ENCODE measurements around the gene COL4A5. TPM values are rescaled to one million over a fixed set of nuclear protein-coding genes. Genes with fewer than 3 reads are reported as not detected.
A peak's percentile ranks its signal among the peaks of the same experiment; 100 is the strongest.

The COL4A5 gene
- total and polyA plus RNA-seq, 2 of the 13 experiments (the other 11 are each of a cell fraction or from before 2014, with no cell fraction given): 39.5 to 45.5 TPM

DNA sequence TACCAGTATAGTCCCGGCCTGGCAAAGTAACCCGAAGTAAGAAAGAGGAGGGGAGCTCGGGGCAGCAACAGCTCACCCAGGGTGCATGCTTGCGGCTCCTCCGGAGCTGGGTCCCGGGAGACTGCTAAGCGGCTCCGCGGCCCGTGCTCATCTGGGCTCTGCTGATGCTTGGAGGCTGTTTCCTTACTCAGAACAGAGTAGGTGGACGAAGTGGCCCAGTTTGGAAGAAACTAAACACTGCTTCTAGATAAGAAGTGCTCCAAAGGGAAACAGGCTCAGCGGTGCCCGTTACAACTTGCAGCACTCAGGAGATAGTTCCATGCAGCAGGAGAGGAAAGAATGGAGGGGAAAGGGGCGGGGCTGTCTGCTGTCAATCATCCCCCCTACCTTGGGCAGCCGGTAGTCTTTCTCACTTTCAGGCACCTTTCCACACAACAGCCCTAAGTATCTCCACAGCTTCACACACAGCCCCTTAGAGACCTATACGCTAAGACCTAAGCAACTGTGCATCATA, 1.5 kb upstream of the COL4A5 start, which contains the start of gene COL4A6:
Gene COL4A6 (minus strand): TSS at position 313 of the 514 bp plus-strand sequence. CDS start 226 bp downstream, at position 87.
- DNase-seq (ENCODE audit: low spot score) (peak; percentile 23), FAIRE-seq (no peak), ATAC-seq (peak; percentile 85)
- no TSS peak for BruUV-seq (replicated peaks)
- Histone ChIP-seq H3K79me2 (ENCODE audit: insufficient read depth, low read length) (peaks cover 17% of the 10 kb centered on the region), H3K4me1 (ENCODE audit: insufficient read depth, low read length) (peaks cover 16% of the 10 kb centered on the region; the same call in 1 of the 2 replicates), H4K20me1 (ENCODE audit: insufficient read depth, low read length) (no peaks in the 10 kb centered on the region), H2AFZ (ENCODE audit: low read length) (peak within 1 kb of the TSS; percentile 83), H3K27me3 (ENCODE audit: control insufficient read depth in 1 of 2, insufficient read depth in 2 of 2, low read length in 2 of 2) (no peaks in the 10 kb centered on the region; a peak in 1 of 5 replicates), H3K36me3 (replicated peaks in 1 of 2; ENCODE audit: control insufficient read depth in 1 of 2, insufficient read depth in 2 of 2, low read length in 2 of 2) (no peaks in the 10 kb centered on the region), H3K9ac (ENCODE audit: insufficient read depth, low read depth, low read length) (peak within 1 kb of the TSS; percentile 47), H3K4me3 (replicated peaks in 1 of 3; ENCODE audit: insufficient read depth in 1 of 3, low read depth in 2 of 3, low read length in 3 of 3) (peak within 1 kb of the TSS; percentile 69 to 77 (median 72)), H3K4me2 (ENCODE audit: low read depth, low read length) (peak within 1 kb of the TSS; percentile 92), H3K27ac (ENCODE audit: extremely low read length, insufficient read depth, low read length) (no peak within 1 kb of the TSS), H3K9me3 (ENCODE audit: low read length) (no peaks in the 10 kb centered on the region)
- 33% methylated on average over 1 of the region's 16 CpGs for WGBS (ENCODE audit: low lambda C conversion rate)
- intact Hi-C loops (cut with micrococcal nuclease; ENCODE audit: unreplicated experiment) (loop anchor here (5.0 to 10.0 kb wide), 4 partner anchors 79 to 193 kb away; no protein-coding TSS in a partner anchor), in situ Hi-C loops (cut with HindIII; ENCODE audit: extremely low pct_ligation_motif_present, low pct_unique_long_range_greater_than_20kb) (no loop called here)
- CTCF ChIA-PET (ENCODE audit: low intra/inter-chr PET ratio, low total read pairs): no interaction called here
- POLR2A ChIA-PET: interaction anchor here (1.0 kb wide), 1 partner anchor 9 kb away, joined by 3 read pairs; no protein-coding TSS in a partner anchor
- peak; percentile 45; the same call in 1 of the 2 replicates for TF ChIP-seq ZFX (CRISPR knock-in tag; IDR thresholded peaks at IDR 0.05; ENCODE audit: low read depth)
- peak; percentile 63; the same call in 1 of the 2 replicates for TF ChIP-seq MEIS1 (CRISPR knock-in tag; IDR thresholded peaks at IDR 0.05; ENCODE audit: borderline replicate concordance)
- no peak for TF ChIP-seq ETV5 (CRISPR knock-in tag; IDR thresholded peaks at IDR 0.05; ENCODE audit: borderline replicate concordance)
- no peak for TF ChIP-seq ZNF382 (CRISPR knock-in tag; IDR thresholded peaks at IDR 0.05; ENCODE audit: borderline replicate concordance)
- no peak for TF ChIP-seq JUN (CRISPR knock-in tag; IDR thresholded peaks at IDR 0.05)
- TF ChIP-seq PBX2 (CRISPR knock-in tag; IDR thresholded peaks at IDR 0.05): peak; percentile 86
- no peak for TF ChIP-seq GZF1 (CRISPR knock-in tag; IDR thresholded peaks at IDR 0.05)
- peak; percentile 55; the same call in 1 of the 2 replicates for TF ChIP-seq ZNF788 (CRISPR knock-in tag; IDR thresholded peaks at IDR 0.05; ENCODE audit: borderline replicate concordance)
- TF ChIP-seq FOXO4 (CRISPR knock-in tag; conservative IDR thresholded peaks at IDR 0.05): no peak
- TF ChIP-seq TBX2 (CRISPR knock-in tag; IDR thresholded peaks at IDR 0.05; ENCODE audit: borderline replicate concordance): 0 out of 2 replicates have a peak, but pooled peaks have one; percentile 17
- TF ChIP-seq MEIS2 (CRISPR knock-in tag; IDR thresholded peaks at IDR 0.05): peak; percentile 37; the same call in 1 of the 2 replicates
- TF ChIP-seq, protein P1, sequence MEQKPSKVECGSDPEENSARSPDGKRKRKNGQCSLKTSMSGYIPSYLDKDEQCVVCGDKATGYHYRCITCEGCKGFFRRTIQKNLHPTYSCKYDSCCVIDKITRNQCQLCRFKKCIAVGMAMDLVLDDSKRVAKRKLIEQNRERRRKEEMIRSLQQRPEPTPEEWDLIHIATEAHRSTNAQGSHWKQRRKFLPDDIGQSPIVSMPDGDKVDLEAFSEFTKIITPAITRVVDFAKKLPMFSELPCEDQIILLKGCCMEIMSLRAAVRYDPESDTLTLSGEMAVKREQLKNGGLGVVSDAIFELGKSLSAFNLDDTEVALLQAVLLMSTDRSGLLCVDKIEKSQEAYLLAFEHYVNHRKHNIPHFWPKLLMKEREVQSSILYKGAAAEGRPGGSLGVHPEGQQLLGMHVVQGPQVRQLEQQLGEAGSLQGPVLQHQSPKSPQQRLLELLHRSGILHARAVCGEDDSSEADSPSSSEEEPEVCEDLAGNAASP (CRISPR knock-in tag; IDR thresholded peaks at IDR 0.05; ENCODE audit: borderline replicate concordance): no peak
- TF ChIP-seq MED1 (CRISPR knock-in tag; IDR thresholded peaks at IDR 0.05): no peak
- TF ChIP-seq, protein P2, sequence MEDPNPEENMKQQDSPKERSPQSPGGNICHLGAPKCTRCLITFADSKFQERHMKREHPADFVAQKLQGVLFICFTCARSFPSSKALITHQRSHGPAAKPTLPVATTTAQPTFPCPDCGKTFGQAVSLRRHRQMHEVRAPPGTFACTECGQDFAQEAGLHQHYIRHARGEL (CRISPR knock-in tag; IDR thresholded peaks at IDR 0.05): no peak
- peak; percentile 47; the same call in 1 of the 2 replicates for TF ChIP-seq ZNF292 (CRISPR knock-in tag; IDR thresholded peaks at IDR 0.05; ENCODE audit: borderline replicate concordance, low read depth)

All from HepG2 (cell line).